ENCODE results near the gene FGFBP2. TPM values are rescaled to one million over a fixed set of nuclear protein-coding genes. Genes with fewer than 3 reads are reported as not detected.

Gene FGFBP2, protein sequence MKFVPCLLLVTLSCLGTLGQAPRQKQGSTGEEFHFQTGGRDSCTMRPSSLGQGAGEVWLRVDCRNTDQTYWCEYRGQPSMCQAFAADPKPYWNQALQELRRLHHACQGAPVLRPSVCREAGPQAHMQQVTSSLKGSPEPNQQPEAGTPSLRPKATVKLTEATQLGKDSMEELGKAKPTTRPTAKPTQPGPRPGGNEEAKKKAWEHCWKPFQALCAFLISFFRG
- not detected for polyA plus RNA-seq (2013, experiment 1 of 4)
- polyA plus RNA-seq (2013, experiment 2 of 4), result not detected
- not detected for polyA plus RNA-seq (2013, experiment 3 of 4)
- polyA plus RNA-seq (2013, experiment 4 of 4), result not detected

DNA sequence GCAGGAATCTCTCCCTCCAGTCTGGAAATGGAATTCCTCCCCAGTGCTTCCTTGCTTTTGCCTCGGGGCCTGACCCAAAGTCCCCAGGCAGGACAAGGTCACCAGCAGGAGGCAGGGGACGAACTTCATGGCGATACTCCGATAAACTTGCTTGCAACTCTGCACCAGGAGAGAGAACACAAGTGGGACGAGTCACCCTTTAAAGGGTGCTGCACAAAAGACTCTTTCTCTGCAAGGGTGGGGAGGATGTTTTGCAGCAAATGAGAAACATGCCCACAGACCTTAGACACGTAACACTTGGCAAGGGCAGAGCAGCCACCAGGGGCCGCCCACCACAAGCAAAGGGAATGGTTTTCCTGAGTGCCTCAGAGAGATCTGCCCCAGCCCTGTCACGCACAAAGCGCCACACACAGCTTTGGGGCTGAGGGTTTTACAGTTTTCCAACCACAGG lies at the start of gene FGFBP2:
Gene FGFBP2 (minus strand): TSS at position 175 of the 451 bp plus-strand sequence. CDS start 46 bp downstream, at position 129.
- no peaks in the 10 kb centered on the region for H3K9me3 ChIP-seq (ENCODE audit: control insufficient read depth, low read length)
- no peak within 1 kb of the TSS for H3K27ac ChIP-seq (ENCODE audit: insufficient read depth, low read depth, low read length, poor library complexity, severe bottlenecking)
- no peaks in the 10 kb centered on the region for H3K27me3 ChIP-seq (ENCODE audit: control insufficient read depth, insufficient read depth, low read length, poor library complexity, severe bottlenecking)
- H3K4me1 ChIP-seq (ENCODE audit: control insufficient read depth, insufficient read depth, low read length), result no peaks in the 10 kb centered on the region
- WGBS, 2 experiments, result 62 to 65% methylated on average over 9 of the region's 9 CpGs
- no peak within 1 kb of the TSS for H3K4me3 ChIP-seq (ENCODE audit: insufficient read depth, low read depth, low read length)
- no peaks in the 10 kb centered on the region for H3K36me3 ChIP-seq (ENCODE audit: control insufficient read depth, insufficient read depth, low read length)

GRCh38 chr4:16011173-16011572 lies 48.2 kb upstream of the FGFBP2 start:
- no peak overlapping the region for H3K4me3 ChIP-seq (ENCODE audit: insufficient read depth, low read depth, low read length)
- no peaks in the 10 kb centered on the region for H3K4me1 ChIP-seq (ENCODE audit: control insufficient read depth, insufficient read depth, low read length)
- H3K27ac ChIP-seq (ENCODE audit: insufficient read depth, low read depth, low read length, poor library complexity, severe bottlenecking), result no peak overlapping the region
- no peaks in the 10 kb centered on the region for H3K27me3 ChIP-seq (ENCODE audit: control insufficient read depth, insufficient read depth, low read length, poor library complexity, severe bottlenecking)
- no peaks in the 10 kb centered on the region for H3K9me3 ChIP-seq (ENCODE audit: control insufficient read depth, low read length)
- 93 to 95% methylated on average over 6 of the region's 6 CpGs for WGBS, 2 experiments
- no peaks in the 10 kb centered on the region for H3K36me3 ChIP-seq (ENCODE audit: control insufficient read depth, insufficient read depth, low read length)

- H3K4me1 ChIP-seq (ENCODE audit: control insufficient read depth, insufficient read depth, low read length), result no peaks in the 10 kb centered on the region
- H3K27me3 ChIP-seq (ENCODE audit: control insufficient read depth, insufficient read depth, low read length, poor library complexity, severe bottlenecking), result no peaks in the 10 kb centered on the region
- no peak overlapping the region for H3K27ac ChIP-seq (ENCODE audit: insufficient read depth, low read depth, low read length, poor library complexity, severe bottlenecking)
- 92 to 94% methylated on average over 4 of the region's 4 CpGs for WGBS, 2 experiments
- H3K36me3 ChIP-seq (ENCODE audit: control insufficient read depth, insufficient read depth, low read length), result no peaks in the 10 kb centered on the region
- H3K9me3 ChIP-seq (ENCODE audit: control insufficient read depth, low read length), result no peaks in the 10 kb centered on the region
- H3K4me3 ChIP-seq (ENCODE audit: insufficient read depth, low read depth, low read length), result no peak overlapping the region
Measured at GRCh38 chr4:16009153-16009552, 46.2 kb upstream of the FGFBP2 start.

DNA sequence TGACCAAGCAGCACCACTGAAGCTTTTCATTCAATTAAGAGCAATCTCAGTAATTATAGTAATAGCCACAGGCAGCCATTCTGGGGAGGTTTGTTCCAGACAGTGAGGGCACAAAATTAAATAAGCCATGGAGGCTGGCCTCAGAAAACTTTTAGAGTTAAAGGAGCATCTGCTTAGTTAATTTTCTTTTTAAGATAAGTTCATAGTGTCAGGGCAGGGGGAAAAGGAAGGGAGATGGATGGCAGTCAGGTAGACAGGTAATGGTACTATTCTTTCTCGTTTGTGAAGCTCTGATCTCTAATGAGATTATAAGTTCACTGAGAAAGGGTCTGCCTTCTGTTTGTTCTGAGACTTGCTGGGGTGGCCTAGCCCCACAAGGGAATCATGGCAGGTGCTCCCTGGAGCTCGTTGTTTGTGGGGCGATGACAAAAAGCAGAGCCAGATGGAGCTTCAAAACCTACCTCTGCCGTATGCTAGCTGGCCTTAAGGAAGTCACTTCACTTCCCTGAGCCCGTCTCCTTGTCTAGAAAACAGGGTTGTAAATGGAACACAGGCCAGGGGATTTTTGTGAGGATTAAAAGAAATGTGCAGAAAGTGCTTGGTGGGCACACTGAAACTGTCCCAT lies 44.6 kb upstream of the FGFBP2 start:
- Histone ChIP-seq H3K4me1 (ENCODE audit: control insufficient read depth, insufficient read depth, low read length) (no peaks in the 10 kb centered on the region), H3K27me3 (ENCODE audit: control insufficient read depth, insufficient read depth, low read length, poor library complexity, severe bottlenecking) (no peaks in the 10 kb centered on the region), H3K36me3 (ENCODE audit: control insufficient read depth, insufficient read depth, low read length) (no peaks in the 10 kb centered on the region), H3K4me3 (ENCODE audit: insufficient read depth, low read depth, low read length) (no peak overlapping the region), H3K27ac (ENCODE audit: insufficient read depth, low read depth, low read length, poor library complexity, severe bottlenecking) (no peak overlapping the region), H3K9me3 (ENCODE audit: control insufficient read depth, low read length) (no peaks in the 10 kb centered on the region)
- WGBS, 2 experiments, result 81 to 84% methylated on average over 5 of the region's 5 CpGs

- Histone ChIP-seq H3K4me1 (ENCODE audit: control insufficient read depth, insufficient read depth, low read length) (no peaks in the 10 kb centered on the region), H3K27ac (ENCODE audit: insufficient read depth, low read depth, low read length, poor library complexity, severe bottlenecking) (no peak overlapping the region), H3K27me3 (ENCODE audit: control insufficient read depth, insufficient read depth, low read length, poor library complexity, severe bottlenecking) (no peaks in the 10 kb centered on the region), H3K36me3 (ENCODE audit: control insufficient read depth, insufficient read depth, low read length) (no peaks in the 10 kb centered on the region), H3K9me3 (ENCODE audit: control insufficient read depth, low read length) (no peaks in the 10 kb centered on the region), H3K4me3 (ENCODE audit: insufficient read depth, low read depth, low read length) (no peak overlapping the region)
- 94 to 97% methylated on average over 6 of the region's 6 CpGs for WGBS, 2 experiments
Measured at GRCh38 chr4:16006771-16007446, 43.9 kb upstream of the FGFBP2 start.

DNA sequence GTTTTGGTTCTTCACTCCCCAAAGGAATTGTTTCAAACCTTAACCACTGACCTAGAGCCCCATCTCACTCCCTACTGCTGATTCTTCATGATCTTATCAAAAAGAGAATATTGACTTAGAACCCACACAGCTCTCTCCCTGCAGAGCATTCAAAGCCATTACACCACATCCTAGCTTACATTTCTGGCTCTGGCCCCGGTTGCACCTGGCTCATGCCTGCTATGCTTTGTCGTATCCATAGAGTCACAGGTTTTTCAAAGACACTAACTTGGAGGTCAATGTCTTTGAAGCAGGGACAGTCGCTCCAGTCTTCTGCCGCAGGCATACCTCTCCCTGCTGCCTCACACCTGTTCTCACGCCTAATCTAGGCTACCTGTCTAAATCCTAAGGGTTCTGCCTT lies 42.7 kb upstream of the FGFBP2 start:
- no peaks in the 10 kb centered on the region for H3K36me3 ChIP-seq (ENCODE audit: control insufficient read depth, insufficient read depth, low read length)

DNA sequence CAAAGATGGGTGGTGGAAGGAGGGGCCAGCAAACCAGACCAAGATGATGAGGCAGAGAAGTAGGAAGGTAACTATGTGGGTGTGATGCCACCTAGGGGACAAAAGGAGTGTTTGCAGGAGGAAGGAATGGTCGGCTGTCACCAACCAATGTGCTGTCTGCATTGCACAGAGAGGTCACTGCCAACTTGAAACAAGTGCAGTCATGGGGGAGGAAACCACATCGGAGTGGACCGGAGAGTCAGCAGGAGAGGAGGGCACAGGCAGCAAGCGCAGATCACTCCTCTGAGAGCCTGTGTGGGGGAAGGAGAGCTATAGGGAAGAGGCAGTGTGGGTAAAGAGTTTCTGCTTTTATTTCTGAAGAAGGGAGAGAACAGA lies 38.5 kb upstream of the FGFBP2 start:
- no peak overlapping the region for H3K4me3 ChIP-seq (ENCODE audit: insufficient read depth, low read depth, low read length)
- H3K9me3 ChIP-seq (ENCODE audit: control insufficient read depth, low read length), result no peaks in the 10 kb centered on the region
- no peaks in the 10 kb centered on the region for H3K27me3 ChIP-seq (ENCODE audit: control insufficient read depth, insufficient read depth, low read length, poor library complexity, severe bottlenecking)
- H3K36me3 ChIP-seq (ENCODE audit: control insufficient read depth, insufficient read depth, low read length), result no peaks in the 10 kb centered on the region
- 13 to 18% methylated on average over 4 of the region's 4 CpGs for WGBS, 2 experiments
- H3K27ac ChIP-seq (ENCODE audit: insufficient read depth, low read depth, low read length, poor library complexity, severe bottlenecking), result no peak overlapping the region
- no peaks in the 10 kb centered on the region for H3K4me1 ChIP-seq (ENCODE audit: control insufficient read depth, insufficient read depth, low read length)

More for the DNA sequence above, 42.7 kb upstream of the FGFBP2 start:
- Histone ChIP-seq H3K4me3 (ENCODE audit: insufficient read depth, low read depth, low read length) (no peak overlapping the region), H3K27me3 (ENCODE audit: control insufficient read depth, insufficient read depth, low read length, poor library complexity, severe bottlenecking) (no peaks in the 10 kb centered on the region), H3K9me3 (ENCODE audit: control insufficient read depth, low read length) (no peaks in the 10 kb centered on the region), H3K4me1 (ENCODE audit: control insufficient read depth, insufficient read depth, low read length) (no peaks in the 10 kb centered on the region), H3K27ac (ENCODE audit: insufficient read depth, low read depth, low read length, poor library complexity, severe bottlenecking) (no peak overlapping the region)
- WGBS, 2 experiments, result 84 to 89% methylated on average over 5 of the region's 5 CpGs

GRCh38 chr4:16000708-16001483 lies 37.9 kb upstream of the FGFBP2 start:
- no peak overlapping the region for H3K27ac ChIP-seq (ENCODE audit: insufficient read depth, low read depth, low read length, poor library complexity, severe bottlenecking)
- 92% methylated on average over 12 of the region's 12 CpGs for WGBS, 2 experiments
- no peaks in the 10 kb centered on the region for H3K36me3 ChIP-seq (ENCODE audit: control insufficient read depth, insufficient read depth, low read length)
- H3K4me3 ChIP-seq (ENCODE audit: insufficient read depth, low read depth, low read length), result no peak overlapping the region
- H3K9me3 ChIP-seq (ENCODE audit: control insufficient read depth, low read length), result no peaks in the 10 kb centered on the region
- no peaks in the 10 kb centered on the region for H3K27me3 ChIP-seq (ENCODE audit: control insufficient read depth, insufficient read depth, low read length, poor library complexity, severe bottlenecking)
- H3K4me1 ChIP-seq (ENCODE audit: control insufficient read depth, insufficient read depth, low read length), result no peaks in the 10 kb centered on the region

GRCh38 chr4:15996773-15997172 lies 33.8 kb upstream of the FGFBP2 start:
- no peaks in the 10 kb centered on the region for H3K36me3 ChIP-seq (ENCODE audit: control insufficient read depth, insufficient read depth, low read length)
- WGBS, 2 experiments, result 91 to 94% methylated on average over 4 of the region's 4 CpGs

More at GRCh38 chr4:15996773-15997172, 33.8 kb upstream of the FGFBP2 start:
- no peaks in the 10 kb centered on the region for H3K27me3 ChIP-seq (ENCODE audit: control insufficient read depth, insufficient read depth, low read length, poor library complexity, severe bottlenecking)
- H3K27ac ChIP-seq (ENCODE audit: insufficient read depth, low read depth, low read length, poor library complexity, severe bottlenecking), result no peak overlapping the region
- no peaks in the 10 kb centered on the region for H3K4me1 ChIP-seq (ENCODE audit: control insufficient read depth, insufficient read depth, low read length)
- no peaks in the 10 kb centered on the region for H3K9me3 ChIP-seq (ENCODE audit: control insufficient read depth, low read length)
- H3K4me3 ChIP-seq (ENCODE audit: insufficient read depth, low read depth, low read length), result no peak overlapping the region
